Naive B cell (primary cell): ENCODE results near the gene CXorf58. TPM values are rescaled to one million over a fixed set of nuclear protein-coding genes. Genes with fewer than 3 reads are reported as not detected.

Experiments
- polyA plus RNA-seq, 6 donors: library from polyadenylated mRNA; unstranded; fragments of 300-500 nt; fragmentation: Illumina TruSeq; gene quantifications; one replicate each; pipeline ENCODE4 v1.2.3, GENCODE V29; 2021; ENCODE audit warnings: low read depth in 6 of 6

The CXorf58 gene
- polyA plus RNA-seq, 6 donors from 2014 or later = 0.17 to 0.37 (median 0.34) TPM; not detected in 3

Other genes starting within 250 kb of the CXorf58 start
- 10 to 100 TPM; 28.3 to 46.5 (median 40.2) TPM for gene PRDX4, start 240.5 kb upstream of the CXorf58 start, polyA plus RNA-seq
- gene ACOT9, start 164.7 kb upstream of the CXorf58 start, polyA plus RNA-seq = 10 to 100 TPM; 14.0 to 23.9 (median 16.0) TPM
- gene SAT1, start 124.8 kb upstream of the CXorf58 start, polyA plus RNA-seq = 100 to 1,000 TPM; 114 to 204 (median 165) TPM
- gene APOO, start 68 bp upstream of the CXorf58 start, polyA plus RNA-seq = 10 to 100 TPM; 12.8 to 23.7 (median 17.8) TPM
- gene KLHL15, start 119.2 kb downstream of the CXorf58 start, polyA plus RNA-seq = 1 to 10 TPM in 5 of 6 donors, not detected in 1; 2.5 to 4.5 (median 3.3) TPM
- gene EIF2S3, start 146.9 kb downstream of the CXorf58 start, polyA plus RNA-seq = 100 to 1,000 TPM in 5 of 6 donors, 10 to 100 TPM in 1; 86.9 to 162 (median 128) TPM
- 10 to 100 TPM; 29.2 to 66.7 (median 57.8) TPM for gene ZFX, start 241.7 kb downstream of the CXorf58 start, polyA plus RNA-seq